CD4-positive, CD25-positive, alpha-beta regulatory T cell (primary cell): ENCODE data around the gene RASAL1. TPM values are rescaled to one million over a fixed set of nuclear protein-coding genes. Genes with fewer than 3 reads are reported as not detected.
A peak's percentile ranks its signal among the peaks of the same experiment; 100 is the strongest.

Source experiments
- ATAC-seq, 2 donors: fragments of 150-1000 bp; cut with Tn5 transposase; one replicate each; pipeline ENCODE4 v1.10.0; 2021; ENCODE audit warnings: low read depth in 2 of 2, moderate number of reproducible peaks in 2 of 2, moderate library complexity in 1 of 2
- DNase-seq, 3 donors: peaks; one replicate each; pipeline versions ENCODE4 v3.0.0 to v3.0.0-alpha.2; 2012 to 2022; ENCODE audit warnings: mixed read lengths in 1 of 3
- H3K27ac ChIP-seq: one replicate; pipeline ENCODE4 v1.7.0; 2013; ENCODE audit warnings: mild to moderate bottlenecking, low read length; ENCODE audit not compliant: insufficient read depth, poor library complexity, severe bottlenecking
- H3K27me3 ChIP-seq: one replicate; pipeline ENCODE4 v1.7.0; 2013; ENCODE audit warnings: low read length; ENCODE audit not compliant: control insufficient read depth, insufficient read depth
- H3K36me3 ChIP-seq: one replicate; pipeline ENCODE4 v1.7.0; 2013; ENCODE audit warnings: mild to moderate bottlenecking, low read length, moderate library complexity; ENCODE audit not compliant: control insufficient read depth, insufficient read depth
- H3K4me1 ChIP-seq: 2 replicates; pipeline ENCODE4 v1.7.0; 2013; ENCODE audit warnings: mild to moderate bottlenecking, low read length; ENCODE audit not compliant: insufficient read depth, control insufficient read depth, poor library complexity, severe bottlenecking
- H3K4me3 ChIP-seq: one replicate; pipeline ENCODE4 v1.7.0; 2013; ENCODE audit warnings: low read depth, mild to moderate bottlenecking, low read length, moderate library complexity
- H3K9me3 ChIP-seq, 2 experiments: 1 replicate in 1 of 2; 2 replicates in 1 of 2; pipeline ENCODE4 v1.7.0; 2013; ENCODE audit warnings: low read length in 2 of 2, mild to moderate bottlenecking in 1 of 2, moderate library complexity in 1 of 2; ENCODE audit not compliant: control insufficient read depth in 2 of 2
- H3K27ac Mint-ChIP-seq, 3 donors: one replicate each; pipeline ENCODE4 v1.8.0; 2020 to 2022; ENCODE audit warnings: mild to moderate bottlenecking in 3 of 3, mixed read lengths in 3 of 3, moderate library complexity in 2 of 3
- H3K27me3 Mint-ChIP-seq: one replicate; pipeline ENCODE4 v1.8.0; 2022; ENCODE audit warnings: mild to moderate bottlenecking, mixed read lengths
- H3K36me3 Mint-ChIP-seq: one replicate; pipeline ENCODE4 v1.8.0; 2020; ENCODE audit warnings: mixed read lengths
- H3K4me1 Mint-ChIP-seq, 4 donors: one replicate each; pipeline ENCODE4 v1.8.0; 2020 to 2022; ENCODE audit warnings: mixed read lengths in 4 of 4, mild to moderate bottlenecking in 1 of 4
- H3K4me3 Mint-ChIP-seq, 4 donors: one replicate each; pipeline ENCODE4 v1.8.0; 2020 to 2022; ENCODE audit warnings: mild to moderate bottlenecking in 4 of 4, mixed read lengths in 4 of 4, moderate library complexity in 3 of 4
- H3K9me3 Mint-ChIP-seq, 7 donors: one replicate each; pipeline ENCODE4 v1.8.0; 2020 to 2022; ENCODE audit warnings: mixed read lengths in 7 of 7, mild to moderate bottlenecking in 3 of 7, moderate library complexity in 2 of 7
- polyA plus RNA-seq, 4 donors: library from polyadenylated mRNA; unstranded; fragments of 300-500 nt; fragmentation: Illumina TruSeq; gene quantifications; one replicate each; pipeline ENCODE4 v1.2.3, GENCODE V29; 2021
- total RNA-seq: library from RNA; stranded (reverse); gene quantifications from one replicate; pipeline ENCODE4 v1.2.3, GENCODE V29; 2022

The RASAL1 gene
- total and polyA plus RNA-seq, 5 donors from 2014 or later = 0.42 to 0.79 (median 0.73) TPM; not detected in 2

GRCh38 chr12:113136128-113136989 is 798 bp upstream of the RASAL1 start:
- ATAC-seq = peak; percentile 54 to 61
- H3K27ac Mint-ChIP-seq = peak overlapping the region in 1 of 3 donors; percentile 94
- no peaks in the 10 kb centered on the region for H3K36me3 Mint-ChIP-seq
- Histone ChIP-seq H3K4me3 (peak overlapping the region; percentile 26), H3K27ac (peak overlapping the region; percentile 57), H3K36me3 (no peaks in the 10 kb centered on the region), H3K4me1 (peaks cover 15% of the 10 kb centered on the region), H3K27me3 (no peaks in the 10 kb centered on the region), H3K9me3 (no peaks in the 10 kb centered on the region)
- peaks cover 0 to 24% (median 11%) of the 10 kb centered on the region in 4 donors for H3K4me1 Mint-ChIP-seq
- DNase-seq = peak; percentile 18 to 72 (median 60)
- H3K4me3 Mint-ChIP-seq = peak overlapping the region; percentile 79 to 91 (median 89)
- H3K27me3 Mint-ChIP-seq = no peaks in the 10 kb centered on the region
- H3K9me3 Mint-ChIP-seq = no peaks in the 10 kb centered on the region

- H3K27ac ChIP-seq = no peak overlapping the region
- no peaks in the 10 kb centered on the region for H3K36me3 Mint-ChIP-seq
- H3K9me3 ChIP-seq = no peaks in the 10 kb centered on the region
- no peak overlapping the region for H3K27ac Mint-ChIP-seq
- H3K4me3 ChIP-seq = no peak overlapping the region
- peak overlapping the region in 2 of 4 donors; percentile 66 to 71 for H3K4me3 Mint-ChIP-seq
- no peak for DNase-seq
- no peaks in the 10 kb centered on the region for H3K36me3 ChIP-seq
- H3K9me3 Mint-ChIP-seq = no peaks in the 10 kb centered on the region
- H3K27me3 Mint-ChIP-seq = no peaks in the 10 kb centered on the region
- H3K27me3 ChIP-seq = no peaks in the 10 kb centered on the region
- peaks cover 15% of the 10 kb centered on the region for H3K4me1 ChIP-seq
- peaks cover 0 to 24% (median 10%) of the 10 kb centered on the region in 4 donors for H3K4me1 Mint-ChIP-seq
- no peak for ATAC-seq
These were observed 1.0 kb downstream of the RASAL1 start for GRCh38 chr12:113134521-113134951.

DNA sequence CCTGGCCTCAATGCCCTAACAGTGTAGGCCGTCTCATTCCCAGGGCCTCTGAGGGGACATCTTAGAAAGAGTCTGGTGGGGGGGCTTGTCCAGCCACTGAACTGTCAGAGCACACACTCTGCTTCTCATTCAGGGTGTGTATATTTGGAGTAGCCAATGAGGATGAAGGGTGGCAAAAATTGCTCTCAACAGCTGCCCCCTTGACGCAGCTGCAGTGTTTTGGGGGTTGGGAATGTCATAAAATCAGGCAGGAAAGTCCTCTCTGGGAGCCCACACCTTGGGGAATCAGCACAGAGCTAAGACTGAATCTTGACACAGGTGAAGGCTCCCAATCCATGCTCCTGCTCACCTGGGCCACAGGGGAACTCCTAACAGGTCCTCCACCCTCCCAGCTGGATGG is 1.5 kb downstream of the RASAL1 start:
- no peaks in the 10 kb centered on the region for H3K27me3 ChIP-seq
- no peaks in the 10 kb centered on the region for H3K36me3 ChIP-seq
- no peak overlapping the region for H3K4me3 ChIP-seq
- no peak overlapping the region for H3K27ac ChIP-seq
- H3K9me3 Mint-ChIP-seq = no peaks in the 10 kb centered on the region
- H3K4me1 Mint-ChIP-seq = peaks cover 0 to 27% (median 10%) of the 10 kb centered on the region in 4 donors
- no peaks in the 10 kb centered on the region for H3K9me3 ChIP-seq
- H3K27ac Mint-ChIP-seq = peak overlapping the region in 1 of 3 donors; percentile 14
- ATAC-seq (no peak), DNase-seq (no peak)
- no peaks in the 10 kb centered on the region for H3K27me3 Mint-ChIP-seq
- no peaks in the 10 kb centered on the region for H3K36me3 Mint-ChIP-seq
- peaks cover 15% of the 10 kb centered on the region for H3K4me1 ChIP-seq
- peak overlapping the region in 2 of 4 donors; percentile 27 to 39 for H3K4me3 Mint-ChIP-seq

DNA sequence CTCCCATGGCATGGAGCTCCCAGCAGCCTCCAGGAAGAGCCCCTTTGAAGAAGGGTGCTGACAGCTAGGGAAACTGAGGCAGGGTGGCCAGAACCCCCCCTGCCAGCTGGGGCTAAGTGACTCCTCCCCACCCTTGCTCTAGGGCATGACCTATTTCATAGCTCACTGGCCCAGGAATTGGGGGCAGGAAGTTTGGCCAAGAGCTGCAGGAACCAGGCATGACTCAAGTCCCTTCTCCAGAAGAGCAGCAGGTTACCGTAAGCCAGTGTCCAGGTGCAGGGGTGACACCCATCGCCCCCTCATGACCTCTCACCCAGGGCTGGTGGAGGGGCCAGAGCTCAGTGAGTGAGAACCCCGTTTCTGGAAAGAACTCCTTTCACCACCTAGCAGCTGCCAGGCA is 1.9 kb downstream of the RASAL1 start:
- Mint-ChIP-seq H3K27me3 (no peaks in the 10 kb centered on the region), H3K4me3 (peak overlapping the region in 2 of 4 donors; percentile 39 to 80), H3K4me1 (peaks cover 0 to 28% (median 10%) of the 10 kb centered on the region in 4 donors), H3K36me3 (no peaks in the 10 kb centered on the region), H3K27ac (no peak overlapping the region), H3K9me3 (no peaks in the 10 kb centered on the region)
- Histone ChIP-seq H3K4me1 (peaks cover 15% of the 10 kb centered on the region), H3K36me3 (no peaks in the 10 kb centered on the region), H3K27me3 (no peaks in the 10 kb centered on the region), H3K4me3 (no peak overlapping the region), H3K27ac (no peak overlapping the region), H3K9me3 (no peaks in the 10 kb centered on the region)
- no peak for ATAC-seq
- no peak for DNase-seq

DNA sequence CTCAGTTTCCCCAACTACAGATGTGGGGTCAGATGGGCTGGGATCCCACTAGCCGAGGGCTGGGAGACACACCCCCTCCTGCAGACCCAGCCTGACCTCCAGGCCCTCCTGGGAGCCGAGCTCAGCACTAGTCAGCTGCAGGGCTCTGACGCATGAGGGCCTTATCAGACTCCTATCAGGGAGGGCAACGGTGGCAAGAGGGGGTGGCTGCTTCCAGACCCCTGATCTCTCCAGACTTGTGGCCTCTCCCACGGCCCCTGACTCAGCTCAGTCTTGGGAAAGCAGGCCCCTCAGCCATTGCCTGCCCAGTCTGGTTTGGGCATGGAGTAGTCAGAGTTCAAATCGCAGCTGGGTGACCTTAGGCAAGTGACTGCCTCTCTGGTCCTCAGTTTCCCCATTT is 2.5 kb downstream of the RASAL1 start:
- Histone ChIP-seq H3K9me3 (no peaks in the 10 kb centered on the region), H3K36me3 (no peaks in the 10 kb centered on the region), H3K4me1 (peaks cover 15% of the 10 kb centered on the region), H3K4me3 (no peak overlapping the region), H3K27me3 (no peaks in the 10 kb centered on the region), H3K27ac (no peak overlapping the region)
- peaks cover 0 to 29% (median 12%) of the 10 kb centered on the region in 4 donors for H3K4me1 Mint-ChIP-seq
- no peaks in the 10 kb centered on the region for H3K9me3 Mint-ChIP-seq
- no peaks in the 10 kb centered on the region for H3K27me3 Mint-ChIP-seq
- no peak overlapping the region for H3K27ac Mint-ChIP-seq
- no peak overlapping the region for H3K4me3 Mint-ChIP-seq
- no peak for DNase-seq
- ATAC-seq = no peak
- H3K36me3 Mint-ChIP-seq = no peaks in the 10 kb centered on the region

GRCh38 chr12:113131556-113131955 is 4.0 kb downstream of the RASAL1 start:
- Mint-ChIP-seq H3K4me1 (peaks cover 0 to 25% (median 10%) of the 10 kb centered on the region in 4 donors), H3K36me3 (no peaks in the 10 kb centered on the region), H3K27me3 (no peaks in the 10 kb centered on the region), H3K9me3 (no peaks in the 10 kb centered on the region), H3K4me3 (no peak overlapping the region), H3K27ac (peak overlapping the region in 2 of 3 donors; percentile 2 to 20)
- H3K27me3 ChIP-seq = no peaks in the 10 kb centered on the region
- H3K4me3 ChIP-seq = no peak overlapping the region
- H3K27ac ChIP-seq = no peak overlapping the region
- DNase-seq (no peak), ATAC-seq (no peak)
- H3K9me3 ChIP-seq = no peaks in the 10 kb centered on the region
- no peaks in the 10 kb centered on the region for H3K36me3 ChIP-seq
- peaks cover 13% of the 10 kb centered on the region for H3K4me1 ChIP-seq

DNA sequence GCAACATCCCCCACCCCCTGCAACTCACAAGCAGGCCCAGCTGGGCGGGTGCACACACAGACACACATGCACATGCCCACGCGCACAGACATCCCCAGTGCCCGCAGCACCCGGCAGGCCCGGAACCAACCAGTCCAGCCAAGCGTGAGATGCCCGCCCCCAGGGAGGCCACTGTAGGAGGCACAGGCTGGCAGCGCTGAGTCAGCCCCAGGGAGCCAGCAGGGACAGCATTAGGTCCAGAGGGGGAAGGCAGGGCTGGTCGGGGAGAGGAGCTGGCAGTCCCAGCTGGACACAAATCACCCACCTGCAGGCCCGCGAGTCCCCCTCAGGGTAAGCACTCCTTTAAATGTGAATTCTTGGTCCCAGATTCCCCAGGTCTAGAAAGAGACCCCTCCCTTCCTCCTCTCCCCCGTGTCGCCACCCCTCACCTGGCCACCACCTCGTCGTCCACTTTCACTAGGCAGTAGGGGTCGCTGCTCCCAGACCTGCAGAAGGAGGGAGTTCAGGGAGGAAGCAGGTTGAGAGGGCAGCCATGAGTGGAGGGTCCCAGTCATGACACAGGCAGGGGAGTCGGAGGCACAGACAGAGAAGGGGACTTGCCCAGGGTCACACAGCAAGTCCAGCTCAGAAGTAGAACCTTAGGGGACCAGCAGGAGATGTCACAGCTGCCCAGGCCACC is 5.0 kb downstream of the RASAL1 start:
- H3K4me1 Mint-ChIP-seq = peaks cover 0 to 17% (median 3%) of the 10 kb centered on the region in 4 donors
- H3K27me3 ChIP-seq = no peaks in the 10 kb centered on the region
- ATAC-seq (peak in 1 of 2 donors; percentile 37), DNase-seq (no peak)
- H3K36me3 ChIP-seq = no peaks in the 10 kb centered on the region
- no peaks in the 10 kb centered on the region for H3K9me3 ChIP-seq
- no peaks in the 10 kb centered on the region for H3K9me3 Mint-ChIP-seq
- no peaks in the 10 kb centered on the region for H3K27me3 Mint-ChIP-seq
- no peak overlapping the region for H3K4me3 ChIP-seq
- peaks cover 4% of the 10 kb centered on the region for H3K4me1 ChIP-seq
- no peaks in the 10 kb centered on the region for H3K36me3 Mint-ChIP-seq
- H3K4me3 Mint-ChIP-seq = no peak overlapping the region
- H3K27ac Mint-ChIP-seq = peak overlapping the region in 1 of 3 donors; percentile 76
- no peak overlapping the region for H3K27ac ChIP-seq
